Measurements from ENCODE around the gene RHBDF2. TPM values are rescaled to one million over a fixed set of nuclear protein-coding genes. Genes with fewer than 3 reads are reported as not detected.

Gene RHBDF2
- total and polyA plus RNA-seq, 2 donors (not counting 3 experiments of a cell fraction or from before 2014, with no cell fraction given) = 25.5 to 38.5 TPM

DNA sequence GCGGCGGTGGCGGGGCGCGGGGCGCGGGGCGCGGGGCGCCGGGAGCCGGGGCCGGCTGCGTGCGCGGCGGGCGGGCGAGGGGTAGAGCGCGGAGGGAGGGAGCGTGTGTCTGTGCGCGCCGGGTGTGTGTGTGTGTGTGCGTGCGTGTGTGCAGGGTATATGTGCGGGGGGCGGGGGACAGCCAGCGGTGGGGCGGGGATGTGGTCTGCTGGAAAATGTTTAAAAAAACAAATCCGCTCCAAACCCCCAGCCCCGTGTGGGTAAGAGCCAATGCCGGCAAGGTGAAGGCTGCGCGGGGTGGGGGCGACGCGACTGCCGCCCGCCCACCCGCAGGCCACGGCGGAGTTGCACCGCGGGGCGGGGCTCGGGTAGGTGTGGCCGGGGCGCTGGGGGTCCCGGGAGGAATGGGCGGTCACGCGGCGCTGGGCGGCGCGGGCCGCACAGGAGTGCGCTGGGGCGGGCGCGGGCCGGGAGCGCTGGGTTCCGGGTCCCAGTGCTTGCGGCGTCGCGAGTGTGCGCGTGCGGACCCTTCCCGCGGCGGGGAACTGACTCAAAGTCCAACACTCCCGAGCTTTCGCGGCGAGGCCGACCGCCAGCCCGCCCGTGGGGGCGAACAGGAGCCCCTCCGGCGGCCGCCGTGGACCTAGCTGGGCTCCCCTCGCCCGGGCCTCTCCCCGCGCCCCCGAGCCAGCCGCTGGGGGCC lies 36.5 kb upstream of the RHBDF2 start, which contains the start of gene CYGB:
TSS of gene CYGB (minus strand) at position 132 of the 703 bp plus-strand sequence. CDS start 167 bp downstream, outside the sequence.
- Histone ChIP-seq H3K27ac (ENCODE audit: insufficient read depth, low read depth, low read length) (no peak within 1 kb of the TSS), H3K9me1 (replicated peaks; ENCODE audit: control insufficient read depth, extremely low read depth, insufficient read depth, low read length) (no peaks in the 10 kb centered on the region), H3K4me1 (ENCODE audit: control insufficient read depth, extremely low read depth, insufficient read depth, low read length) (no peaks in the 10 kb centered on the region), H3K4me3 (replicated peaks in 1 of 3; ENCODE audit: insufficient read depth in 1 of 3, low read depth in 1 of 3, low read length in 3 of 3) (peak within 1 kb of the TSS in 2 of 3 experiments; percentile 14 to 19), H2AFZ (ENCODE audit: low read depth, low read length) (peak within 1 kb of the TSS; percentile 27), H3K36me3 (ENCODE audit: control insufficient read depth in 2 of 2, extremely low read depth in 1 of 2, insufficient read depth in 2 of 2, low read length in 2 of 2) (no peaks in the 10 kb centered on the region), H3K27me3 (ENCODE audit: control insufficient read depth in 2 of 2, insufficient read depth in 2 of 2, low read length in 2 of 2) (peaks cover 17 to 19% of the 10 kb centered on the region in 2 experiments), H3K4me2 (ENCODE audit: insufficient read depth, low read length) (no peak within 1 kb of the TSS), H3K9ac (replicated peaks; ENCODE audit: extremely low read depth, insufficient read depth, low read length) (no peak within 1 kb of the TSS), H3K9me3 (replicated peaks; ENCODE audit: control insufficient read depth, insufficient read depth, low read length) (no peaks in the 10 kb centered on the region), H3K79me2 (ENCODE audit: control insufficient read depth, insufficient read depth, low read length) (no peaks in the 10 kb centered on the region), H4K20me1 (replicated peaks; ENCODE audit: control insufficient read depth, extremely low read depth, insufficient read depth, low read length) (no peaks in the 10 kb centered on the region)
- DNase-seq (ENCODE audit: low read depth, low spot score) (no peak), FAIRE-seq (no peak)
- ChIA-PET CTCF (interaction anchor here (0.7 to 3.3 kb wide), 7 partner anchors 8 to 87 kb away, joined by 3 to 23 read pairs (median 3); no protein-coding TSS in a partner anchor), POLR2A (no interaction called here)
- intact Hi-C loops (cut with micrococcal nuclease) = no loop called here
- peak; percentile 90 for TF ChIP-seq EZH2 (IDR thresholded peaks at IDR 0.05; ENCODE audit: borderline replicate concordance, low read depth, low read length, severe bottlenecking)
- TF ChIP-seq POLR2A (IDR thresholded peaks at IDR 0.05; ENCODE audit: low read depth, low read length) = no peak
- dilution Hi-C loops (cut with MboI; ENCODE audit: extremely low pct_ligation_motif_present, low sequenced_read_pairs) = no loop called here
- no TSS peak for BruUV-seq (replicated peaks)

DNA sequence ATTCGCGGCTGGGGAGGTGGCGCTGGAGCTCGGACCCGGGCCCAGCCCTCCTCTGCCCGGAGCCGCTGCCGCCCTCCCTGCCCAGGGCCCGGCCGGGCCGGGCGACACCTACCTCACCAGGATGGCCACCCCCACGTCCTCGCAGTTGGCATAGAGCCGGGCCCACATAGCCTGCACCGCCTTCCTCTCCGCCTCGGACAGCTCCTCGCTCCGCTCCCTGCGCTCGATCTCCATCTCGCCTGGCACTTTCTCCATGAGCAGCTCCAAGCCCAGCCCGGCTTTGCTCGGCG lies 36.0 kb upstream of the RHBDF2 start:
- FAIRE-seq (no peak), DNase-seq (ENCODE audit: low read depth, low spot score) (no peak)
- H3K9ac ChIP-seq (replicated peaks; ENCODE audit: extremely low read depth, insufficient read depth, low read length) = no peak overlapping the region
- TF ChIP-seq MYC (IDR thresholded peaks at IDR 0.05; ENCODE audit: low read depth, low read length) (no peak), EZH2 (IDR thresholded peaks at IDR 0.05; ENCODE audit: borderline replicate concordance, low read depth, low read length, severe bottlenecking) (no peak), POLR2AphosphoS5 (IDR thresholded peaks at IDR 0.05; ENCODE audit: insufficient read depth, low read depth, low read length) (no peak)
- TF ChIP-seq, protein P1, sequence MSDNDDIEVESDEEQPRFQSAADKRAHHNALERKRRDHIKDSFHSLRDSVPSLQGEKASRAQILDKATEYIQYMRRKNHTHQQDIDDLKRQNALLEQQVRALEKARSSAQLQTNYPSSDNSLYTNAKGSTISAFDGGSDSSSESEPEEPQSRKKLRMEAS (IDR thresholded peaks at IDR 0.05; ENCODE audit: insufficient read depth, insufficient read length) = no peak
- H2AFZ ChIP-seq (ENCODE audit: low read depth, low read length) = no peak overlapping the region
- H4K20me1 ChIP-seq (replicated peaks; ENCODE audit: control insufficient read depth, extremely low read depth, insufficient read depth, low read length) = no peaks in the 10 kb centered on the region
- H3K9me3 ChIP-seq (replicated peaks; ENCODE audit: control insufficient read depth, insufficient read depth, low read length) = no peaks in the 10 kb centered on the region
- H3K79me2 ChIP-seq (ENCODE audit: control insufficient read depth, insufficient read depth, low read length) = no peaks in the 10 kb centered on the region
- H3K27me3 ChIP-seq (ENCODE audit: control insufficient read depth in 2 of 2, insufficient read depth in 2 of 2, low read length in 2 of 2) = peaks cover 17 to 19% of the 10 kb centered on the region in 2 experiments
- POLR2A ChIA-PET = no interaction called here
- H3K9me1 ChIP-seq (replicated peaks; ENCODE audit: control insufficient read depth, extremely low read depth, insufficient read depth, low read length) = no peaks in the 10 kb centered on the region
- H3K4me2 ChIP-seq (ENCODE audit: insufficient read depth, low read length) = no peak overlapping the region
- dilution Hi-C loops (cut with MboI; ENCODE audit: extremely low pct_ligation_motif_present, low sequenced_read_pairs) (no loop called here), intact Hi-C loops (cut with micrococcal nuclease) (no loop called here)
- no peak overlapping the region for H3K27ac ChIP-seq (ENCODE audit: insufficient read depth, low read depth, low read length)
- CTCF ChIA-PET = interaction anchor here (0.7 to 2.6 kb wide), 8 partner anchors 9 to 88 kb away, joined by 3 to 17 read pairs (median 3); no protein-coding TSS in a partner anchor
- BruUV-seq (replicated peaks) = no TSS peak
- no peak overlapping the region for H3K4me3 ChIP-seq (replicated peaks in 1 of 3; ENCODE audit: insufficient read depth in 1 of 3, low read depth in 1 of 3, low read length in 3 of 3)
- no peaks in the 10 kb centered on the region for H3K4me1 ChIP-seq (ENCODE audit: control insufficient read depth, extremely low read depth, insufficient read depth, low read length)
- H3K36me3 ChIP-seq (ENCODE audit: control insufficient read depth in 2 of 2, extremely low read depth in 1 of 2, insufficient read depth in 2 of 2, low read length in 2 of 2) = no peaks in the 10 kb centered on the region
